ENCODE results near the gene CDCP2.

- no peak for TF ChIP-seq CTCF (IDR thresholded peaks at IDR 0.05)
- no peak for TF ChIP-seq POLR2A (IDR thresholded peaks at IDR 0.05)
Observed at GRCh38 chr1:54132495-54132894, 20.3 kb downstream of the CDCP2 start.

Data from thyroid gland (tissue), 4 donors.